ENCODE results near the gene KRT15.

DNA sequence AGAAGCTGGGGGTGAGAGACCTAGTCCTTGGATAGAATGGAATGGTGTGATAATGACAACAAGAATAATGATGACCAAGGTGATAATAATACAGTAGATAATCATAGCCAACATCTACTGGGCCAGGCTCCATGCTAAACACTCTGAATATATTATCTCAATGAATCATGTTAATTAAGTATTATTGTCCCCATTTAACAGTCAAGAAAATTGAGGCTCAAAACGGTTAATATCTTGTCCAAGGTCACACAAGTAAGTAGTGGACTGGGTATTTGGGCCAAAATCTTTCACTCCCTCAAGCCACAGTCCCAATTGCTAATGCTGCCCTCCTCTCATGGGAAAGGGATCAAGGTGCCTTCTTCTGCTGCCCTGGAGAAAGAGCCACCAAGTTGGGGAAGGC, 13.3 kb upstream of the KRT15 start:
- TF ChIP-seq, protein P1, sequence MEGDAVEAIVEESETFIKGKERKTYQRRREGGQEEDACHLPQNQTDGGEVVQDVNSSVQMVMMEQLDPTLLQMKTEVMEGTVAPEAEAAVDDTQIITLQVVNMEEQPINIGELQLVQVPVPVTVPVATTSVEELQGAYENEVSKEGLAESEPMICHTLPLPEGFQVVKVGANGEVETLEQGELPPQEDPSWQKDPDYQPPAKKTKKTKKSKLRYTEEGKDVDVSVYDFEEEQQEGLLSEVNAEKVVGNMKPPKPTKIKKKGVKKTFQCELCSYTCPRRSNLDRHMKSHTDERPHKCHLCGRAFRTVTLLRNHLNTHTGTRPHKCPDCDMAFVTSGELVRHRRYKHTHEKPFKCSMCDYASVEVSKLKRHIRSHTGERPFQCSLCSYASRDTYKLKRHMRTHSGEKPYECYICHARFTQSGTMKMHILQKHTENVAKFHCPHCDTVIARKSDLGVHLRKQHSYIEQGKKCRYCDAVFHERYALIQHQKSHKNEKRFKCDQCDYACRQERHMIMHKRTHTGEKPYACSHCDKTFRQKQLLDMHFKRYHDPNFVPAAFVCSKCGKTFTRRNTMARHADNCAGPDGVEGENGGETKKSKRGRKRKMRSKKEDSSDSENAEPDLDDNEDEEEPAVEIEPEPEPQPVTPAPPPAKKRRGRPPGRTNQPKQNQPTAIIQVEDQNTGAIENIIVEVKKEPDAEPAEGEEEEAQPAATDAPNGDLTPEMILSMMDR (conservative IDR thresholded peaks at IDR 0.05; ENCODE audit: low read length) = no peak
- TF ChIP-seq EZH2phosphoT487 (IDR thresholded peaks at IDR 0.05; ENCODE audit: borderline replicate concordance, low read depth, low read length) = no peak

All from OCI-LY7 (cell line).